Stimulated activated CD8-positive, alpha-beta memory T cell treated with anti-CD3 and anti-CD28 coated beads, Interleukin-12 subunit alpha, Interleukin-12 subunit beta, amount 100 ng/mL, for 24 hours (primary cell): ENCODE data around the gene MMRN1.

ENCODE experiments used
- DNase-seq: peaks from one replicate; pipeline ENCODE4 v3.0.0-alpha.2; 2020; ENCODE audit errors: extremely low read depth

MMRN1 gene

DNA sequence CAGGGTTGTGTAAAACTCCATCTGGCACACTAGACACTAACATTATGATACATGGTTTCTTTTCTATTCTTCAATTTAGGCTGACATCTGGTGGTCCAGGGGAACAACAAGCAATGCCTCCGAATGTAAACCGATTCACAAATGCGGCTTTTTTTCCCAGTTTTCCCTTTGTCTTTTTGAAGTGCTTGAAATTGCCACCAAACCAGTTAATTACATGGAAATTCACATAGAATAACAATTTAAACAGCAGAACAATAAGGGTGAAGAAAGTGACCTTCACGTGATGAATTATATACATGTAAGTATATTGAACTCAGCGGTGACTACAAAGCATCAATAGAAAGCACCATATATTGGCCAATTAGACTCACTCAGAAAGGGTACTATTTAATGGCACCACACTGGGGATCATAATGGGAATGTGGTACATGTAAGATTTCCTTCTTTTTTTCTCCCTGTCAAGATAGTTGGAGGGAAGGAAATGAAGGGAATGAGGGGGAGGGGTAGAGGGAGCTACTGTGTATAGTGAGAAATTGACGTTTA lies 103.9 kb downstream of the MMRN1 start:
- DNase-seq, result no peak

- no peak for DNase-seq
Measured at GRCh38 chr4:90001023-90001422, 106.4 kb downstream of the MMRN1 start.

- no peak for DNase-seq
Measured at GRCh38 chr4:90002441-90003062, 107.9 kb downstream of the MMRN1 start.
